ENCODE data around the gene KEL.

DNA sequence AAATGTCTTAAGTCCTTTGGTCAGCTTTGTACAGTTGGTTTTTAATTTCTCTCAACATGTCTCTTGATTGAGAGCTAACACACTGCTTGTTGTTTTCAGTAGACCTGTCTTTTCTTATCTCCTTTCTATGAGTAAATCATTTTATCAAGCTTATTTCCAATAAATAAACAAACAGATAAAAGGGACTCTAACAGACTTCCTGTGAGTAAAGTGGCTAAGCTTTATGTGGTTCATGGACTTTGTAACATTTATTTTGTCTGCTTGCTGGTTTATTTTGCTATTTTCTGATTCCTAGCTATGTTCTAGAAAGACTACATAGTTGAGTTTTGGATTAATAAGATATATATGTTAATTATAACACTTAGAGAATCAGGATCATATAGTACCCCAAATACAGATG is 37.6 kb upstream of the KEL start:
- no peak for TF ChIP-seq POLR2A (IDR thresholded peaks at IDR 0.05)
- TF ChIP-seq, protein P1, sequence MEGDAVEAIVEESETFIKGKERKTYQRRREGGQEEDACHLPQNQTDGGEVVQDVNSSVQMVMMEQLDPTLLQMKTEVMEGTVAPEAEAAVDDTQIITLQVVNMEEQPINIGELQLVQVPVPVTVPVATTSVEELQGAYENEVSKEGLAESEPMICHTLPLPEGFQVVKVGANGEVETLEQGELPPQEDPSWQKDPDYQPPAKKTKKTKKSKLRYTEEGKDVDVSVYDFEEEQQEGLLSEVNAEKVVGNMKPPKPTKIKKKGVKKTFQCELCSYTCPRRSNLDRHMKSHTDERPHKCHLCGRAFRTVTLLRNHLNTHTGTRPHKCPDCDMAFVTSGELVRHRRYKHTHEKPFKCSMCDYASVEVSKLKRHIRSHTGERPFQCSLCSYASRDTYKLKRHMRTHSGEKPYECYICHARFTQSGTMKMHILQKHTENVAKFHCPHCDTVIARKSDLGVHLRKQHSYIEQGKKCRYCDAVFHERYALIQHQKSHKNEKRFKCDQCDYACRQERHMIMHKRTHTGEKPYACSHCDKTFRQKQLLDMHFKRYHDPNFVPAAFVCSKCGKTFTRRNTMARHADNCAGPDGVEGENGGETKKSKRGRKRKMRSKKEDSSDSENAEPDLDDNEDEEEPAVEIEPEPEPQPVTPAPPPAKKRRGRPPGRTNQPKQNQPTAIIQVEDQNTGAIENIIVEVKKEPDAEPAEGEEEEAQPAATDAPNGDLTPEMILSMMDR (IDR thresholded peaks at IDR 0.05) = no peak
